Measurements from ENCODE around the gene CORO1A.
"Not testable (repeated sequence)": the region's sequence is repeated elsewhere in the genome, so short reads cannot be mapped to it uniquely, and the experiment has no call there.

GRCh38 chr16:30211414-30211813 lies 28.0 kb downstream of the CORO1A start:
- not testable (repeated sequence) for TF ChIP-seq ESRRA (IDR thresholded peaks at IDR 0.05; ENCODE audit: borderline replicate concordance, low read length); RAD21 (conservative IDR thresholded peaks at IDR 0.05 in 1 of 2, IDR thresholded peaks at IDR 0.05 in 1 of 2); KDM5A (IDR thresholded peaks at IDR 0.05)

All from A549 (cell line).